Thymus (tissue), 11 donors: Measurements from ENCODE around the gene MAPKAP1. TPM values are rescaled to one million over a fixed set of nuclear protein-coding genes. Genes with fewer than 3 reads are reported as not detected.

Source experiments
- DNase-seq, 9 donors: peaks; one replicate each; pipeline ENCODE4 v3.0.0-alpha.2; 2013; ENCODE audit warnings: low spot score in 9 of 9, low read depth in 6 of 9, missing footprints in 1 of 9
- H3K27ac ChIP-seq, 2 donors: one replicate each; pipeline ENCODE4 v1.5.1; 2013; ENCODE audit warnings: control low read depth in 1 of 2, low read depth in 1 of 2, low read length in 1 of 2, mild to moderate bottlenecking in 1 of 2, moderate library complexity in 1 of 2
- H3K27me3 ChIP-seq, 2 donors: one replicate each; pipeline ENCODE4 v1.5.1; 2013; ENCODE audit warnings: low read length in 1 of 2; ENCODE audit not compliant: control insufficient read depth in 2 of 2, insufficient read depth in 1 of 2
- H3K36me3 ChIP-seq, 2 donors: one replicate each; pipeline ENCODE4 v1.5.1; 2013; ENCODE audit warnings: low read length in 1 of 2, mild to moderate bottlenecking in 1 of 2, moderate library complexity in 1 of 2; ENCODE audit not compliant: control insufficient read depth in 2 of 2, insufficient read depth in 2 of 2
- H3K4me1 ChIP-seq, 2 donors: one replicate each; pipeline ENCODE4 v1.5.1; 2013; ENCODE audit warnings: low read length in 2 of 2; ENCODE audit not compliant: control insufficient read depth in 2 of 2, insufficient read depth in 2 of 2
- H3K4me3 ChIP-seq, 2 donors: one replicate each; pipeline ENCODE4 v1.5.1; 2013; ENCODE audit warnings: low read length in 2 of 2, control low read depth in 1 of 2, mild to moderate bottlenecking in 1 of 2
- H3K9me3 ChIP-seq, 2 donors: one replicate each; pipeline ENCODE4 v1.5.1; 2013; ENCODE audit warnings: low read length in 1 of 2, mild to moderate bottlenecking in 1 of 2; ENCODE audit not compliant: control insufficient read depth in 2 of 2, insufficient read depth in 1 of 2
- WGBS: extraction: QIAGEN DNeasy Blood & Tissue Kit; methylation state at CpG from one replicate; pipeline ENCODE4 v1.1.7; 2013; 5-methylcytosine and 5-hydroxymethylcytosine counted together
- polyA plus RNA-seq: library from polyadenylated mRNA; stranded (reverse); fragments of 200-250 nt; gene quantifications from one replicate; pipeline ENCODE4 v1.2.3, GENCODE V29; 2013
- total RNA-seq: library from RNA; stranded (reverse); fragments of 120-200 nt; gene quantifications from one replicate; pipeline ENCODE4 v1.2.4, GENCODE V29; 2013
- donor health status: healthy.

Gene MAPKAP1
- total and polyA plus RNA-seq, 2 donors = 40.3 to 40.7 TPM

GRCh38 chr9:125511789-125512660, 195.0 kb downstream of the MAPKAP1 start:
- H3K4me3 ChIP-seq = no peak overlapping the region
- peaks cover 0 to 2% of the 10 kb centered on the region in 2 donors for H3K36me3 ChIP-seq
- no peak for DNase-seq
- H3K27me3 ChIP-seq = no peaks in the 10 kb centered on the region
- no peak overlapping the region for H3K27ac ChIP-seq
- no peaks in the 10 kb centered on the region for H3K9me3 ChIP-seq
- peaks cover 0 to 5% of the 10 kb centered on the region in 2 donors for H3K4me1 ChIP-seq
- 98% methylated on average over 18 of the region's 18 CpGs for whole genome bisulfite sequencing

GRCh38 chr9:125510980-125511379, 196.0 kb downstream of the MAPKAP1 start:
- Histone ChIP-seq H3K4me1 (peaks cover 0 to 5% of the 10 kb centered on the region in 2 donors), H3K36me3 (peaks cover 0 to 2% of the 10 kb centered on the region in 2 donors), H3K9me3 (no peaks in the 10 kb centered on the region), H3K4me3 (no peak overlapping the region), H3K27ac (no peak overlapping the region), H3K27me3 (no peaks in the 10 kb centered on the region)
- 94% methylated on average over 1 of the region's 1 CpG for WGBS
- no peak for DNase-seq

DNA sequence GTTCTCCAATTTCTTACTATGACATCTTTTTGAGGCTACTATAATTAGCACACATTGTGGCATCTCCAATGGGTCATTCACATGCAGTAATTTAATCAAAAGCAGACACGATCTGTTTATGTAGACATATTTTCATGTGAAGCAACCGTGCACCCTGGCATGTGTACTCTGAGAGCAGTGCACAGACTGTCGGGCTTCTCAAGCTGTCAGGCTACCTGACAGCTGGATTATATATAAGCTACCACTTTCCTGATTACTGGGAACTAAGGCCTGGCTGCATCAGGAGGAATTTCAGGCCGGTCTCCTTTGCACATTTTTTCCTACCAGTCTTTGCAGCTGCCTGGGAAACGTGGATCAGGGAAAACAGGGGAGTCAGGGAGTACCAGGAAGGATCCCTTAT, 197.5 kb downstream of the MAPKAP1 start:
- H3K36me3 ChIP-seq = peaks cover 0 to 2% of the 10 kb centered on the region in 2 donors
- no peak for DNase-seq
- H3K27ac ChIP-seq = no peak overlapping the region
- peaks cover 0 to 5% of the 10 kb centered on the region in 2 donors for H3K4me1 ChIP-seq
- H3K4me3 ChIP-seq = no peak overlapping the region
- no peaks in the 10 kb centered on the region for H3K9me3 ChIP-seq
- no peaks in the 10 kb centered on the region for H3K27me3 ChIP-seq
- WGBS = 94% methylated on average over 5 of the region's 5 CpGs

DNA sequence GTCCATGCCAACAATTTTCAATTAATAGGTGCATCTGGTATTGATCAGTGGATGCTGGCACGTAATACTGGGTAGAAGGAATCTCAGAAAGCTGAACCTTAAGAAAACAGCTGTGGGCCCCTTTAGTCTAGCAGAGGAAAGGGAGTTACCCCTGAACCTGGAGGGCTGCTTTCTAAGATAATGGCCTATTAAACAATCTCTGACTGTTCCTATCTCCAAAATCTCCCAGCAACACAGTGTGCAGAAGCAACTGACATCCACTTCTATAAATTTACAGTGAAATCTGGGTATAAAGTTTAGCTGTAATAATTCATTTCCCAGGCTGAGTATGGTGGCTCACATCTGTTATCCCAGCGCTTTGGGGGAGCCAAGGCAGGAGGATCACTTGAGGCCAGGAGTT, 198.8 kb downstream of the MAPKAP1 start:
- Histone ChIP-seq H3K27me3 (no peaks in the 10 kb centered on the region), H3K36me3 (peaks cover 0 to 2% of the 10 kb centered on the region in 2 donors), H3K4me3 (no peak overlapping the region), H3K4me1 (no peaks in the 10 kb centered on the region), H3K9me3 (no peaks in the 10 kb centered on the region), H3K27ac (no peak overlapping the region)
- 97% methylated on average over 2 of the region's 2 CpGs for WGBS
- no peak for DNase-seq

DNA sequence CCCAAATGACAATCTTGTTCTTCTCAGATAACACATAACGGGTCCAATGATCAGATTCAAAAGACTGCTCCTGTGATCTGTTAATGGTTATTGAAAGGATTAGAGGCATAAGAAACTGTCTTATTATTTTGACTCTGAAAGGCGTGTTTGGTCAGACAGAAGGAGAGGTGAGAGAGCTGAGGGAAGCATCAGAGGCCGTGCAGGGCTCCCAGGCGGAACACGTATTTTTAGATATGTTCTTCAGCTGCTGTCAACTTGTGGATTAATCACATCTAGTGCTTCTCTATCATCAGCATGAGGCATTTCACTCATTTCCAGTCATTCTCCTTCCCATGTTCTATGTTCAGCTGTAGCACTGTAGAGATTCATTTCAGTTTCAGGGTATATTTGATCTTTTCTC, 199.8 kb downstream of the MAPKAP1 start:
- H3K36me3 ChIP-seq = peaks cover 0 to 2% of the 10 kb centered on the region in 2 donors
- H3K9me3 ChIP-seq = no peaks in the 10 kb centered on the region
- DNase-seq = no peak
- H3K27ac ChIP-seq = no peak overlapping the region
- H3K27me3 ChIP-seq = no peaks in the 10 kb centered on the region
- 98% methylated on average over 5 of the region's 5 CpGs for WGBS
- no peaks in the 10 kb centered on the region for H3K4me1 ChIP-seq
- H3K4me3 ChIP-seq = no peak overlapping the region

DNA sequence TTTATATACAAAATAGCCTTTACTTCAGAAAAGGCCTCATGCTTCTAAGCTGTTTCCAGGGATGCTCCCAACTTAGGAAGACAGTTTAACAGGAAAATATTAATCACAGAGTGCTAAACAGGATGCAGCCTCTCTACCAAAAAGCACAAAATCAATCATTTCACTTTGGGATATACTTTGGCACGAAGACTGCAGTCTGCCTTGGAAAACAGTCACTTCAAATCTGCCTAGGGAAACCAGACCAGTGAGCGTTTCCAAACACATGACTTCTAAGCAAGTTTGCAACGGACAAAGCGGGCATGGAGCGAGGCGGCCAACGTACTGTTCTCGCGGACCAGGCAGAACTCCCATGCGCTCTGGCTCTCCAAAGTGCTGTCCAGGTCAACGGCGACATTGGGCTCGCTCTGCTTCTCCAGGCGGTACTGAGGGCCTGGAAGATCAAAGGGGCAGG, 201.0 kb downstream of the MAPKAP1 start:
- Histone ChIP-seq H3K4me3 (no peak overlapping the region), H3K4me1 (no peaks in the 10 kb centered on the region), H3K27ac (no peak overlapping the region), H3K36me3 (no peaks in the 10 kb centered on the region), H3K27me3 (no peaks in the 10 kb centered on the region), H3K9me3 (no peaks in the 10 kb centered on the region)
- 97% methylated on average over 14 of the region's 14 CpGs for WGBS
- DNase-seq = no peak

DNA sequence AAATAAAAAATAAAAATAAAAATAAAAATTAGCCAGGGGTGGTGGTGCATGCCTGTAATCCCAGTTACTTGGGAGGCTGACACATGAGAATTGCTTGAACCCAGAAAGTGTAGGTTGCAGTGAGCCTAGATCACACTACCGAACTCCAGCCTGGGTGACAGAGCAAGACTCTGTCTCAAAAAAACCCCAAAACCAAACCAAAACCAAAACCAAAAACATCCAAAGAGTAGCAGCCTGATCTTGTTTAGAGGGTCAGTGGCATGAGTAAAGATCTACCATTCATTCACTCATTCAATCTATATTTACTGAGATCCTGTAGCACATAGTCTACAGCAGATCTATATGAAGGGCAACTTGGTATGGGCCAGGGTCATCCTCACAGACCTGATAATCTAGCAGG, 202.4 kb downstream of the MAPKAP1 start:
- Histone ChIP-seq H3K4me1 (no peaks in the 10 kb centered on the region), H3K27me3 (no peaks in the 10 kb centered on the region), H3K4me3 (no peak overlapping the region), H3K9me3 (no peaks in the 10 kb centered on the region), H3K27ac (no peak overlapping the region), H3K36me3 (no peaks in the 10 kb centered on the region)
- DNase-seq = no peak
- WGBS = 100% methylated on average over 1 of the region's 1 CpG

DNA sequence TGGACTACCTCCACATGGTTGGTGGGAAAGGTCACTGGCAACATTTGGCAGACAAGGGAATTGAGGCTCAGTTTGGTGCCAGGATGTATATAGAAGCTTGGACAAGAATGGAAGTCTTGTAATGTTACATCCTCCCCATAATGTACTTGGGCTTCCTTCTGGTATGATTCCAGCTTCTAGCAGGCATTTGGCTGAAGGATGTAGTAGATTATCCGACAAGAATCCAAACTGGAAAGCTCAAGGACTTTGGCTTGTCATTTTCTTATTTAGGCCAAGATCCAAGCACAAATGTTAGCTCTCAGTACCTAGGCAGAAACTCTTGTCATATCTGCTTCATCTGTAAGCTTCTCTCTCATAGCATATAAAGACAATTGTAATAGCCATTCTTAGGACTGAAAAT, 209.1 kb downstream of the MAPKAP1 start:
- H3K4me3 ChIP-seq = no peak overlapping the region
- no peaks in the 10 kb centered on the region for H3K9me3 ChIP-seq
- H3K27me3 ChIP-seq = no peaks in the 10 kb centered on the region
- 100% methylated on average over 1 of the region's 1 CpG for WGBS
- H3K4me1 ChIP-seq = no peaks in the 10 kb centered on the region
- H3K36me3 ChIP-seq = peaks cover 0 to 3% of the 10 kb centered on the region in 2 donors
- H3K27ac ChIP-seq = no peak overlapping the region
- no peak for DNase-seq

DNA sequence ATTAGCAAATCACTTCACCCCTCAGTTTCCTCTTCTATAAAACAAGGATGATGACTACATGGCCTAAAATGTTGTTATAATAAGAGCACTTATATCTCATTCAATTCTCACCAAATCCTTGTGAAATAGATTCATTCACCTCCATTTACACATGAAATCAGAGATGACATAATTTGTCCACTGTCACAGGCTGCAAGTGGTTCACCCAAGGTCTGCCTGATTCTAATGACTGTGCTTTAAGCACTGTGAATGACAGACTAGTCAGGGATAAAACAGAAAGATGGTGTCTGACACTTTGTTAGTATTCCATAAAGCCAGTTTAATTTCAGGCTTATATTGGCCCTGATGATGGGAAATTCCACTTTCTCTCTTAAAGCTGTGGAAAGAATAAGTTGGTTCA, 209.5 kb downstream of the MAPKAP1 start:
- Histone ChIP-seq H3K4me3 (no peak overlapping the region), H3K27ac (no peak overlapping the region), H3K36me3 (peaks cover 0 to 3% of the 10 kb centered on the region in 2 donors), H3K4me1 (no peaks in the 10 kb centered on the region), H3K27me3 (no peaks in the 10 kb centered on the region), H3K9me3 (no peaks in the 10 kb centered on the region)
- no peak for DNase-seq
